ENCODE measurements around the gene COG5.

DNA sequence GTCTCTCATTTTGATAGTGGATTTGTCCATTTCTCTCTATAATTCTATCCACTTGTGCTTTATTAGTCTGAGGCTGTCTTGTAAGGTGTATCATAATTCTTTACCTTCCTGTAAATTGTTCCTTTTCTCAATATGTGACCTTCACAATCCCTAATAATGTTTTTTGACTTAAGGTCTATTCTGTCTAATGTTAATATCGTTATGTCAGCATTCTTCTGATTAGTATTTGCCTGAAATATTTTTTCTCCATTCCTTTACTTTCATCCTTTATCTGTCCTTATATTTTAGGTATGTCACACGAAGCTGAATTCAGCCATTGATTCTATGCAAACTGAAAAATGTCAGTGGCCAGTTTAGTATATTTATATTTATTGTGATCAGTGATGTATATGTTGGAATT, 295.1 kb downstream of the COG5 start:
- TF ChIP-seq CTCF (IDR thresholded peaks at IDR 0.05) (no peak), POLR2A (IDR thresholded peaks at IDR 0.05) (no peak)
